GM21528 (cell line): Measurements from ENCODE around the gene ARFRP1.

Experiments used
- ATAC-seq: cut with Tn5 transposase; IDR thresholded peaks from one replicate; pipeline ENCODE4 v1.9.1; 2021; ENCODE audit warnings: mild to moderate bottlenecking, moderate library complexity; ENCODE audit not compliant: unreplicated experiment, low FRiP score

ARFRP1 gene

GRCh38 chr20:63693083-63693732 lies 14.6 kb downstream of the ARFRP1 start:
- no peak for ATAC-seq

- no peak for ATAC-seq
Measured at GRCh38 chr20:63692436-63693082, 15.2 kb downstream of the ARFRP1 start.

GRCh38 chr20:63691711-63692435 lies 15.9 kb downstream of the ARFRP1 start:
- no peak for ATAC-seq

GRCh38 chr20:63690898-63691710 lies 16.7 kb downstream of the ARFRP1 start:
- ATAC-seq: no peak

GRCh38 chr20:63690003-63690897 lies 17.5 kb downstream of the ARFRP1 start:
- no peak for ATAC-seq

GRCh38 chr20:63689046-63690002 lies 18.5 kb downstream of the ARFRP1 start:
- ATAC-seq: no peak

GRCh38 chr20:63688228-63689045 lies 19.3 kb downstream of the ARFRP1 start:
- no peak for ATAC-seq

- ATAC-seq: no peak
Measured at GRCh38 chr20:63687419-63688178, 20.2 kb downstream of the ARFRP1 start.

GRCh38 chr20:63686492-63687321 lies 21.1 kb downstream of the ARFRP1 start:
- ATAC-seq: no peak

GRCh38 chr20:63686094-63686491 lies 21.7 kb downstream of the ARFRP1 start:
- no peak for ATAC-seq

GRCh38 chr20:63685269-63686026 lies 22.3 kb downstream of the ARFRP1 start:
- ATAC-seq: no peak

GRCh38 chr20:63682384-63683139 lies 25.2 kb downstream of the ARFRP1 start:
- no peak for ATAC-seq

GRCh38 chr20:63681609-63682142 lies 26.1 kb downstream of the ARFRP1 start:
- no peak for ATAC-seq

GRCh38 chr20:63680857-63681608 lies 26.7 kb downstream of the ARFRP1 start:
- ATAC-seq: no peak
